Heart right ventricle (tissue), 16 donors: ENCODE results near the gene MS4A15. TPM values are rescaled to one million over a fixed set of nuclear protein-coding genes. Genes with fewer than 3 reads are reported as not detected.

Experiments
- ATAC-seq, 8 donors: fragments of 200-7000 bp; cut with Tn5 transposase; one replicate each; pipeline ENCODE4 v1.9.1; 2020; ENCODE audit warnings: mild to moderate bottlenecking in 8 of 8, moderate library complexity in 8 of 8, moderate number of reproducible peaks in 1 of 8
- DNase-seq, 2 donors: peaks; one replicate each; pipeline ENCODE4 v3.0.0-alpha.2; 2020
- H3K27ac ChIP-seq, 10 donors: fragments of 200-600 bp; sonication (generic) in 2 of 10; one replicate each; pipeline versions ENCODE4 v1.5.0 to v1.8.0; 2020 to 2022; ENCODE audit warnings: mild to moderate bottlenecking in 3 of 10
- H3K27me3 ChIP-seq, 7 donors: fragments of 200-600 bp; one replicate each; pipeline ENCODE4 v1.8.0; 2021 to 2022; ENCODE audit warnings: mild to moderate bottlenecking in 2 of 7
- H3K36me3 ChIP-seq, 9 donors: fragments of 200-600 bp; sonication (generic) in 1 of 9; one replicate each; pipeline versions ENCODE4 v1.5.0 to v1.8.0; 2020 to 2022; ENCODE audit warnings: mild to moderate bottlenecking in 2 of 9
- H3K4me1 ChIP-seq, 9 donors: fragments of 200-600 bp; sonication (generic) in 1 of 9; one replicate each; pipeline versions ENCODE4 v1.5.0 to v1.8.0; 2020 to 2022; ENCODE audit warnings: mild to moderate bottlenecking in 4 of 9
- H3K4me3 ChIP-seq, 10 donors: fragments of 200-600 bp; sonication (generic) in 2 of 10; one replicate each; pipeline versions ENCODE4 v1.5.0 to v1.8.0; 2020 to 2022; ENCODE audit warnings: mild to moderate bottlenecking in 7 of 10, moderate library complexity in 2 of 10
- H3K9me3 ChIP-seq, 11 donors: fragments of 200-600 bp in 10 of 11; sonication (generic) in 2 of 11; one replicate each; pipeline versions ENCODE4 v1.5.0 to v1.8.0; 2013 to 2022; ENCODE audit warnings: mild to moderate bottlenecking in 2 of 11, control low read depth in 1 of 11, moderate library complexity in 1 of 11
- WGBS, 2 donors: extraction: QIAGEN DNeasy Blood & Tissue Kit; methylation state at CpG; one replicate each; pipeline ENCODE4 v1.1.7; 2013; ENCODE audit warnings: inconsistent platforms in 1 of 2; 5-methylcytosine and 5-hydroxymethylcytosine counted together
- intact Hi-C, 10 donors: fragments of 100-400 bp; cut with DNase I; formaldehyde crosslinking; loops; one replicate each; pipeline versions ENCODE4 v1.11.1 to v1.14.2; 2022
- polyA plus RNA-seq, 2 donors: library from polyadenylated mRNA; stranded (reverse); fragments of 200-250 nt; gene quantifications; one replicate each; pipeline ENCODE4 v1.2.3, GENCODE V29; 2013
- total RNA-seq, 10 donors: library from RNA; stranded (reverse); fragmentation: NEBNext Ultra II Directional in 3 of 10; extraction: Animal tissue kit (Norgen Biotek cat#: 25700) in 3 of 10; gene quantifications; one replicate each; pipeline versions ENCODE4 v1.2.1 to v1.2.4, GENCODE V29; 2021 to 2023
- TF ChIP-seq, protein P1 (sequence below), 9 donors: fragments of 200-600 bp; sonication (generic) in 2 of 9; IDR thresholded peaks; one replicate each; pipeline versions ENCODE4 v1.5.0 to v1.8.0; 2021 to 2022; ENCODE audit warnings: antibody characterized with exemption in 9 of 9, mild to moderate bottlenecking in 5 of 9, moderate library complexity in 1 of 9
- donor health status: Arrhythmogenic right ventricular cardiomyopathy.
- donor health status: ischemic (EF 13 %, LVEDD 7.1; RV severe dilation, severe dysfunction).
- donor health status: healthy with polysubstance abuse.
- donor health status: DM: no; HTN: yes; CAD: no.
- donor health status: DM: no; HTN: no; CAD: no.
- donor health status: ischemic (EF 25% LVEDD 6.9; RV normal size, moderate dysfunction).
- donor health status: ischemic (EF 25% LVEDD 5.7; RV mildly dilated, moderate dysfunction).
- donor health status: healthy.
- donor health status: DM: yes; HTN: yes; CAD: no.
- donor health status: Ischemic cardiomyopathy.
- donor health status: ischemic (EF 35%, LVEDD 5.7; RV mildly dilated, moderate dysfunction).
- donor health status: nonischemic (EF 11% LVEDD 7.7; RV severe dilation, severe dysfunction).
- donor health status: DM: yes; HTN: yes; CAD: no.
- donor health status: PGD.
- donor health status: ischemic (EF 29% LVEDD 5.4; RV normal size, mild dysfunction).
- donor health status: nonischemic (EF 23%, LVEDD 6.1; RV moderate dilation, normal function).

The MS4A15 gene
- total and polyA plus RNA-seq, 12 donors: not detected

- Histone ChIP-seq H3K36me3 (no peaks in the 10 kb centered on the region), H3K4me3 (no peak overlapping the region), H3K9me3 (no peaks in the 10 kb centered on the region), H3K27me3 (no peaks in the 10 kb centered on the region), H3K27ac (no peak overlapping the region), H3K4me1 (peaks cover 0 to 31% (median 8%) of the 10 kb centered on the region in 9 donors)
- TF ChIP-seq, protein P1, sequence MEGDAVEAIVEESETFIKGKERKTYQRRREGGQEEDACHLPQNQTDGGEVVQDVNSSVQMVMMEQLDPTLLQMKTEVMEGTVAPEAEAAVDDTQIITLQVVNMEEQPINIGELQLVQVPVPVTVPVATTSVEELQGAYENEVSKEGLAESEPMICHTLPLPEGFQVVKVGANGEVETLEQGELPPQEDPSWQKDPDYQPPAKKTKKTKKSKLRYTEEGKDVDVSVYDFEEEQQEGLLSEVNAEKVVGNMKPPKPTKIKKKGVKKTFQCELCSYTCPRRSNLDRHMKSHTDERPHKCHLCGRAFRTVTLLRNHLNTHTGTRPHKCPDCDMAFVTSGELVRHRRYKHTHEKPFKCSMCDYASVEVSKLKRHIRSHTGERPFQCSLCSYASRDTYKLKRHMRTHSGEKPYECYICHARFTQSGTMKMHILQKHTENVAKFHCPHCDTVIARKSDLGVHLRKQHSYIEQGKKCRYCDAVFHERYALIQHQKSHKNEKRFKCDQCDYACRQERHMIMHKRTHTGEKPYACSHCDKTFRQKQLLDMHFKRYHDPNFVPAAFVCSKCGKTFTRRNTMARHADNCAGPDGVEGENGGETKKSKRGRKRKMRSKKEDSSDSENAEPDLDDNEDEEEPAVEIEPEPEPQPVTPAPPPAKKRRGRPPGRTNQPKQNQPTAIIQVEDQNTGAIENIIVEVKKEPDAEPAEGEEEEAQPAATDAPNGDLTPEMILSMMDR (IDR thresholded peaks at IDR 0.05): no peak
- WGBS, 2 donors: 76% methylated on average over 7 of the region's 7 CpGs
- DNase-seq: no peak
- intact Hi-C loops: loop anchor here in 1 of 10 donors (5.0 kb wide), 1 partner anchor 111 kb away; no protein-coding TSS in a partner anchor
- ATAC-seq: no peak
Observed at GRCh38 chr11:60781286-60781980, 24.8 kb downstream of the MS4A15 start.

DNA sequence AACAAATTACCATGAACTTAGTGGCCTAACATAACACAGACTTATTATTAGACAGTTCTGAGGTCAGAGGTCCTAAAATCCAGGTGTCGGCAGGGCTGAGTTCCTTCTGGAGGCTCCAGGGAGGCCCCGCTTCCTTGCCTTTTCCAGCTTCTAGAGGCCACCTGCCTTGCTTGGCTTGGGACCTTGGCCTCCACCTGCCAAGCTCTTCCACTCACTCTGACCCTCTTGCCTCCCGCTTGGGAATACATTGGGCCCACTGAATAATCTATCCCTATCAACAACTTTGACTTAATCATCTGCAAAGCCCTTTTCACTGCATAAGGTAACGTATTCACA is 25.3 kb downstream of the MS4A15 start:
- H3K9me3 ChIP-seq: no peaks in the 10 kb centered on the region
- no peak for DNase-seq
- WGBS, 2 donors: 95 to 97% methylated on average over 4 of the region's 4 CpGs
- intact Hi-C loops: loop anchor here in 1 of 10 donors (5.0 kb wide), 1 partner anchor 110 kb away; no protein-coding TSS in a partner anchor
- no peak for ATAC-seq
- no peaks in the 10 kb centered on the region for H3K36me3 ChIP-seq
- H3K4me3 ChIP-seq: no peak overlapping the region
- TF ChIP-seq, protein P1 (IDR thresholded peaks at IDR 0.05): no peak
- H3K27ac ChIP-seq: no peak overlapping the region
- peaks cover 0 to 31% (median 11%) of the 10 kb centered on the region in 9 donors for H3K4me1 ChIP-seq
- no peaks in the 10 kb centered on the region for H3K27me3 ChIP-seq

GRCh38 chr11:60782393-60783140 is 25.9 kb downstream of the MS4A15 start:
- no peaks in the 10 kb centered on the region for H3K27me3 ChIP-seq
- no peak for DNase-seq
- H3K4me3 ChIP-seq: no peak overlapping the region
- H3K36me3 ChIP-seq: no peaks in the 10 kb centered on the region
- no peaks in the 10 kb centered on the region for H3K9me3 ChIP-seq
- no peak overlapping the region for H3K27ac ChIP-seq
- peaks cover 2 to 31% (median 12%) of the 10 kb centered on the region in 9 donors for H3K4me1 ChIP-seq
- TF ChIP-seq, protein P1 (IDR thresholded peaks at IDR 0.05): no peak
- 86 to 89% methylated on average over 12 of the region's 12 CpGs for WGBS, 2 donors
- intact Hi-C loops: loop anchor here in 1 of 10 donors (5.0 kb wide), 1 partner anchor 110 kb away; no protein-coding TSS in a partner anchor
- no peak for ATAC-seq

DNA sequence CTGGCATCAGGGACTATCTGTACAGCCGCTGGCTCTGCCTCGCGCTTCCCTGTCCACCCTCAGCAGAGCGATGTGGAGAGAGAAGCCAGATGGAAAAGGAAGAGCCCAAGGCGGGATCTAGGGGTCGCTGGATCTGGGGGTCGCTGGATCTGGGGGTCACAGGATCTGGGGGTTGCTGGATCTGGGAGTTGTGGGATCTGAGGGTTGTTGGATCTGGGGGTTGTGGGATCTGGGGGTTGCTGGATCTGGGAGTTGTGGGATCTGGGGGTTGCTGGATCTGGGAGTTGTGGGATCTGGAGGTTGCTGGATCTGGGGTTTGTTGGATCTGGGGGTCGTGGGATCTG is 26.4 kb downstream of the MS4A15 start:
- no peaks in the 10 kb centered on the region for H3K36me3 ChIP-seq
- H3K9me3 ChIP-seq: no peaks in the 10 kb centered on the region
- ATAC-seq: no peak
- TF ChIP-seq, protein P1 (IDR thresholded peaks at IDR 0.05): no peak
- no peaks in the 10 kb centered on the region for H3K27me3 ChIP-seq
- intact Hi-C loops: loop anchor here in 1 of 10 donors (5.0 kb wide), 1 partner anchor 109 kb away; no protein-coding TSS in a partner anchor
- WGBS, 2 donors: 93 to 94% methylated on average over 8 of the region's 8 CpGs
- peaks cover 4 to 32% (median 14%) of the 10 kb centered on the region in 9 donors for H3K4me1 ChIP-seq
- DNase-seq: no peak
- H3K27ac ChIP-seq: no peak overlapping the region
- H3K4me3 ChIP-seq: no peak overlapping the region
